ENCODE data around the gene CPEB2.

CPEB2 gene

GRCh38 chr4:15018361-15018760 lies 16.1 kb downstream of the CPEB2 start:
- Mint-ChIP-seq H3K4me1 (ENCODE audit: low read depth in 2 of 2) (peaks cover 15 to 32% of the 10 kb centered on the region in 2 donors), H3K27me3 (no peaks in the 10 kb centered on the region)

GRCh38 chr4:15020502-15021286 lies 18.4 kb downstream of the CPEB2 start:
- Mint-ChIP-seq H3K27me3 (no peaks in the 10 kb centered on the region), H3K4me3 (no peak overlapping the region), H3K27ac (peak overlapping the region in 1 of 2 donors; percentile 11), H3K4me1 (ENCODE audit: low read depth in 2 of 2) (peaks cover 19 to 39% of the 10 kb centered on the region in 2 donors), H3K9me3 (no peaks in the 10 kb centered on the region), H3K36me3 (ENCODE audit: insufficient read depth) (peaks cover 36% of the 10 kb centered on the region)
- ATAC-seq (replicated peaks) (no peak), DNase-seq (no peak)

More at GRCh38 chr4:15018361-15018760, 16.1 kb downstream of the CPEB2 start:
- ATAC-seq (replicated peaks) (no peak), DNase-seq (no peak)
- Mint-ChIP-seq H3K9me3 (no peaks in the 10 kb centered on the region), H3K36me3 (ENCODE audit: insufficient read depth) (peaks cover 37% of the 10 kb centered on the region), H3K4me3 (no peak overlapping the region), H3K27ac (no peak overlapping the region)

DNA sequence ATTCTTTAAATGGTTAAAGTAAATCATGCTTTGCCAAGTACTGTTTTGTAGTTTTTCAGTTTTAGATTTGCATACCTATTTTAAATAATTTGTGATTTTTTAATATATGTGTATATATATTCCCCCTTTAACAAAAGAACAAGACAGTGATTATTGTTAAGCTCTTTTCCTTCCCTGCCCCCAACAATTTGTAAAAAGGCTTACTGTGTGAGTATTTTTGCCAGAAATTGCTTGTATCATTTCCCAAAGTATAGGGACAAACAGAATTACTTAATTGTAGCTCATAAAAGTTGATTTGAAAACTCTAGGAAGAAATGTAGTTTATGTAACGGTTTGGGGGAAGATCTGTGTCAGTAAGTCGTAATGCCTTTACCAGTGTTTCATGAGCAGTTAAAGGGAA lies 19.0 kb downstream of the CPEB2 start:
- peaks cover 39% of the 10 kb centered on the region for H3K36me3 Mint-ChIP-seq (ENCODE audit: insufficient read depth)
- H3K27me3 Mint-ChIP-seq, result no peaks in the 10 kb centered on the region
- H3K4me1 Mint-ChIP-seq (ENCODE audit: low read depth in 2 of 2), result peaks cover 19 to 37% of the 10 kb centered on the region in 2 donors
- H3K27ac Mint-ChIP-seq, result peak overlapping the region in 1 of 2 donors; percentile 35
- no peaks in the 10 kb centered on the region for H3K9me3 Mint-ChIP-seq
- no peak for DNase-seq
- no peak for ATAC-seq (replicated peaks)
- H3K4me3 Mint-ChIP-seq, result no peak overlapping the region

DNA sequence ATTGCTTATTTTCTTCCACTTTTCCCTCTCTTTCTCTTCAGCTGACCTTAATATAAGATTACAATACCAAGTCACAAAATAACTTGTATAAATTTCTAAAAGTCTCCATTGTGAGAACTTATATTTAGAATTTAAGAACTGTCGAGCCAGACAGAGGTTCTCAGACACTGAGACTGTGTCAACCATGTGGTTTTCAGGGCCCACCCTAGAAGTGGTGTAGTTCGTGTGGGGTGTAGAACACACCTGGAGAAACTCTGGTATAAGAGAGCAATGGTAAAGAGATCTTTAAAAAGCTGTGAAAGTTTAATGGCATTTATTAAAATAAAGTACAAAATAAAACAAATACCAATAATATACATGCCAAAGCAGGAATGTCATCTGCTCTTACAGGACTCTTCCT lies 19.7 kb downstream of the CPEB2 start:
- Mint-ChIP-seq H3K9me3 (no peaks in the 10 kb centered on the region), H3K27ac (no peak overlapping the region), H3K4me1 (ENCODE audit: low read depth in 2 of 2) (peaks cover 19 to 37% of the 10 kb centered on the region in 2 donors)

DNA sequence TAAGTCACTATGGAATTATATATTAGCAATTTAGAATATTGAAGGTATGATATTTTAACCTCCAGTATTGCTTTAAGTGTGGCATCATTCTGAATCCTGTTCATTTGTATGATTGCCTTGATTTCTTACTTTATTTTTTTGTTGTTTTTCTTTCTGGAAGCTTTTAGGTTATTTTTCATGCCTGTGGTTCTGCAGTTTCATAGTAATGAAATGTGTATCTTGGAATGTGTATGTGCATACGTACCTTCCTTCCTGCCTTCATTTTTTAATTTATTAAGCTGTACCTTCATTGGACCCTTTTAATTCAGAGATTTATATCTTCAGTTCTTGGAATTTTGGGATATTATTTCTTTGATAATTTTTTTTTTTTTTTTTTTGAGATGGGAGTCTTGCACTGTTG lies 22.1 kb downstream of the CPEB2 start:
- Mint-ChIP-seq H3K4me1 (ENCODE audit: low read depth in 2 of 2) (peaks cover 28 to 48% of the 10 kb centered on the region in 2 donors), H3K9me3 (no peaks in the 10 kb centered on the region), H3K27ac (no peak overlapping the region), H3K4me3 (no peak overlapping the region), H3K36me3 (ENCODE audit: insufficient read depth) (peaks cover 18% of the 10 kb centered on the region), H3K27me3 (no peaks in the 10 kb centered on the region)
- ATAC-seq (replicated peaks) (no peak), DNase-seq (no peak)

More for the DNA sequence above, 19.7 kb downstream of the CPEB2 start:
- H3K27me3 Mint-ChIP-seq, result no peaks in the 10 kb centered on the region
- DNase-seq (no peak), ATAC-seq (replicated peaks) (peak; percentile 39)
- peaks cover 36% of the 10 kb centered on the region for H3K36me3 Mint-ChIP-seq (ENCODE audit: insufficient read depth)
- no peak overlapping the region for H3K4me3 Mint-ChIP-seq

GRCh38 chr4:15025693-15026092 lies 23.4 kb downstream of the CPEB2 start:
- ATAC-seq (replicated peaks), result no peak
- H3K4me1 Mint-ChIP-seq (ENCODE audit: low read depth in 2 of 2), result peaks cover 23 to 45% of the 10 kb centered on the region in 2 donors
- H3K27ac Mint-ChIP-seq, result no peak overlapping the region
- no peak for DNase-seq
- H3K36me3 Mint-ChIP-seq (ENCODE audit: insufficient read depth), result peaks cover 11% of the 10 kb centered on the region
- no peaks in the 10 kb centered on the region for H3K27me3 Mint-ChIP-seq
- no peaks in the 10 kb centered on the region for H3K9me3 Mint-ChIP-seq
- H3K4me3 Mint-ChIP-seq, result no peak overlapping the region

GRCh38 chr4:15027921-15028435 lies 25.7 kb downstream of the CPEB2 start:
- DNase-seq (no peak), ATAC-seq (replicated peaks) (no peak)
- no peaks in the 10 kb centered on the region for H3K9me3 Mint-ChIP-seq
- no peak overlapping the region for H3K27ac Mint-ChIP-seq
- H3K4me1 Mint-ChIP-seq (ENCODE audit: low read depth in 2 of 2), result peaks cover 20 to 40% of the 10 kb centered on the region in 2 donors
- no peak overlapping the region for H3K4me3 Mint-ChIP-seq
- no peaks in the 10 kb centered on the region for H3K27me3 Mint-ChIP-seq
- H3K36me3 Mint-ChIP-seq (ENCODE audit: insufficient read depth), result peaks cover 14% of the 10 kb centered on the region

GRCh38 chr4:15031197-15031596 lies 28.9 kb downstream of the CPEB2 start:
- H3K4me1 Mint-ChIP-seq (ENCODE audit: low read depth in 2 of 2), result peaks cover 21 to 39% of the 10 kb centered on the region in 2 donors
- H3K27ac Mint-ChIP-seq, result peak overlapping the region in 1 of 2 donors; percentile 25
- H3K9me3 Mint-ChIP-seq, result no peaks in the 10 kb centered on the region
- H3K4me3 Mint-ChIP-seq, result no peak overlapping the region
- no peaks in the 10 kb centered on the region for H3K27me3 Mint-ChIP-seq
- DNase-seq, result no peak
- peaks cover 22% of the 10 kb centered on the region for H3K36me3 Mint-ChIP-seq (ENCODE audit: insufficient read depth)
- no peak for ATAC-seq (replicated peaks)

DNA sequence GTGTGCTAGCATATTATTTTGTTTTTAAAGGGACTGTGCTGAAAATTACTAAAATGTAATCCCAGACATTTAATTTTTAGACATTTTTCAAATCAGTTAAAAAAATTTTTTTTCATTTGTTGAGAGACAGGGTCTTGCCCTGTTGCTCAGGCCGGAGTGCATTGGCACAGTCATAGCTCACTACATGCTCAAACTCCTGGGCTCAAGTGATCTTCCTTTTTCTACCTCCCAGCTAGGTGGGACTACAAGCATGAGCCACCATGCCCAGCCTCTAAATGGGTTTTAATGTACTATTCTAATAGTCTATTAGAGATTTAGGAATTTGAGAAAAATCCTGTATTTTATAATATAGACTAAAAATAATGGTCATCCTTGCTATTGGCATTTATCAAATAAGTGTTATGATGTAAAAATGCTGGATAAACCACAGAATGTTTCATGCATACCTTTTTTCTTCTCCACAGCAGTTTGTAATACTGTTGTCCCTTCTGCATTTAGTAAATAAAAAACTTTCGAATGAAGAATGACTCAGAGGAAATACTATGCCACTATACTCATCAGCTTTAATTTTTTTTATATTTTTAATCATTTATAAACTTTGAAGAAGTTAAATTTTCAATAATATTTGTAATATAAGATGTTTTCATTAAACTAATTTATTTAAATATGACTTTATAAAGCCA lies 29.9 kb downstream of the CPEB2 start:
- H3K4me3 Mint-ChIP-seq, result no peak overlapping the region
- H3K27ac Mint-ChIP-seq, result no peak overlapping the region
- ATAC-seq (replicated peaks) (no peak), DNase-seq (no peak)
- peaks cover 20 to 42% of the 10 kb centered on the region in 2 donors for H3K4me1 Mint-ChIP-seq (ENCODE audit: low read depth in 2 of 2)
- H3K9me3 Mint-ChIP-seq, result no peaks in the 10 kb centered on the region
- H3K27me3 Mint-ChIP-seq, result no peaks in the 10 kb centered on the region
- H3K36me3 Mint-ChIP-seq (ENCODE audit: insufficient read depth), result peaks cover 19% of the 10 kb centered on the region

- Mint-ChIP-seq H3K27ac (peak overlapping the region in 1 of 2 donors; percentile 10), H3K4me1 (ENCODE audit: low read depth in 2 of 2) (peaks cover 12 to 36% of the 10 kb centered on the region in 2 donors), H3K9me3 (no peaks in the 10 kb centered on the region), H3K27me3 (no peaks in the 10 kb centered on the region), H3K4me3 (no peak overlapping the region), H3K36me3 (ENCODE audit: insufficient read depth) (peaks cover 19% of the 10 kb centered on the region)
- no peak for DNase-seq
- no peak for ATAC-seq (replicated peaks)
These were observed 31.9 kb downstream of the CPEB2 start for GRCh38 chr4:15034071-15034764.

DNA sequence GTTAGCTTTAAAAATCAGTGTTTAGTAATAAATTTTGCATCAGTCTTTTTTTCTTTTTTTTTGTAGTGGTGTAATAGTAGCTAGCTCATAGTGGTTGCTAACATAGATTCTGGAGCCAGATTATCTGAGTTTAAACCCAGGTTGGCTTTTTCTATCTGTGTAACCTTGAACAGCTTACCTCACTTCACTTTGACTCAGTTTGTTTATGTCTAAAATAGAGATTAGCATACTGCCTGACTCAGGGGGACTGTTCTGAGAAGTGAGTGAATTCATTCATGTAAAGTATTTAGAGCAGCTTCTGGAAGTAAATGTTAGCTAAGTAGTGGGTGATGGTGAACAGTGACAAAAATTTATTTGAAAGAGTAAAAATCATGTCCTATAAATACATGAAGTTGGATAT lies 32.9 kb downstream of the CPEB2 start:
- DNase-seq, result no peak
- Mint-ChIP-seq H3K9me3 (no peaks in the 10 kb centered on the region), H3K4me1 (ENCODE audit: low read depth in 2 of 2) (peaks cover 8 to 30% of the 10 kb centered on the region in 2 donors), H3K27ac (no peak overlapping the region), H3K4me3 (no peak overlapping the region), H3K36me3 (ENCODE audit: insufficient read depth) (peaks cover 19% of the 10 kb centered on the region), H3K27me3 (no peaks in the 10 kb centered on the region)
- ATAC-seq (replicated peaks), result no peak

DNA sequence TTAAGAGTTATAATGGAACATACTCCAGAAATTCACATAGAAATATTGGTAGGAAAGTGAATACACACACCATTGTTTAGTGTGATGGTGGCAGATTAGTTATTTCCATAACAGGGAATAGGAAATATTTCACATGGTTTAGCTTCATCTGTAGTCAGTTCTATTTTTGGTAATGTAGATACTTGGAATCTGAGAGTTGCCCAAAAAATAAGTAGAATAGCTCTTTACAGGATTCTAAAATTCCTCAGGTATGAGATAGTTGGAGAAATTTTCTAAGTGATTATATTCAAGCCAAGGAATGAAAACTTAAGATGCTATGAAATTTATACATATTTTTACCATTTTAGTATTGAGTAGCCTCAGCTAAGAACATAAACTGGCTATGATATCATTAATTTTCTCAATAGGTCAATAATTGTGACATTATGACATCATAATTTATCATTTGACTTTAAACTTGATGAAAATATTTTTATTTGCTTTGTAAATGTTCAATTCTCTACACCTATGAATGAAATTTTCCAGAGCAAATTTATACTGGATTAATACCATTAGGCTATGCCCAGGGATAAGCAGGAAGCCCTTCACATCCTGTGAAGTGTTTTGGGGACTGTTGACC lies 35.8 kb downstream of the CPEB2 start:
- Mint-ChIP-seq H3K36me3 (ENCODE audit: insufficient read depth) (peaks cover 34% of the 10 kb centered on the region), H3K27me3 (no peaks in the 10 kb centered on the region), H3K27ac (no peak overlapping the region), H3K4me3 (no peak overlapping the region), H3K9me3 (no peaks in the 10 kb centered on the region), H3K4me1 (ENCODE audit: low read depth in 2 of 2) (peaks cover 9 to 29% of the 10 kb centered on the region in 2 donors)
- DNase-seq (no peak), ATAC-seq (replicated peaks) (no peak)

DNA sequence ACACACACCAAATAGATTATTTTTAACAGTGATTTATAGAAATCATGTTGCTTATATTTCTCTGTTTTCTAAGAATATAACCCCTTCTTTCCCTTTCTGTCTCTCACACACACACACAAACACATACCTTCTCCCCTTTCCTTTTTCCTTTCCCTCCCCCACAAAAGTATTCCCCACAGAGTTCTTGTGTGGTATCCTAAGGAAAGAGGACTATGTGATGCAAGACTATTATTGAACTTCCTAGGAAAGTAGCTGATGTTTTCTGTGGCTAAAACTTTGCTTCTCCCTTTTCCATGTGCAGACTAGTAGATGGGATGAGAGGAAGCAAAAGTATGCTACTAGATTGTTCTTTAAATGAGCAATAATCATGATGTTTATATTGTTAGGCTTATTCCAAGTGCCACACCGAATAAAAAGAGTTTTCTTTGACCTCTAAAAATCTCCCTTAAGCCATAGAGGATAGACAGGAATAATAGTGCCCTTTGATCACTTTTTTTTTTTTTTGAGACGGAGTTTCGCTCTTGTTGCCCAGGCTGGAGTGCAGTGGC lies 38.7 kb downstream of the CPEB2 start:
- H3K36me3 Mint-ChIP-seq (ENCODE audit: insufficient read depth), result peaks cover 25% of the 10 kb centered on the region
- H3K27ac Mint-ChIP-seq, result peak overlapping the region in 1 of 2 donors; percentile 24
- no peak overlapping the region for H3K4me3 Mint-ChIP-seq
- no peaks in the 10 kb centered on the region for H3K9me3 Mint-ChIP-seq
- no peak for ATAC-seq (replicated peaks)
- DNase-seq, result no peak
- no peaks in the 10 kb centered on the region for H3K27me3 Mint-ChIP-seq
- peaks cover 3 to 31% of the 10 kb centered on the region in 2 donors for H3K4me1 Mint-ChIP-seq (ENCODE audit: low read depth in 2 of 2)

Data from effector memory CD8-positive, alpha-beta T cell (primary cell).